CD14-positive monocyte (primary cell): ENCODE data around the gene RPN1. TPM values are rescaled to one million over a fixed set of nuclear protein-coding genes. Genes with fewer than 3 reads are reported as not detected.
A peak's percentile ranks its signal among the peaks of the same experiment; 100 is the strongest.

Source experiments
- DNase-seq, 3 donors: peaks; one replicate each; pipeline ENCODE4 v3.0.0-alpha.2; 2011 to 2022
- H2AFZ ChIP-seq: 2 replicates; pipeline ENCODE4 v1.6.0; 2012; ENCODE audit warnings: mild to moderate bottlenecking, low read depth, low read length, inconsistent platforms; ENCODE audit not compliant: insufficient read depth, poor library complexity, severe bottlenecking
- H3K27ac ChIP-seq, 2 donors: 1 replicate in 1 of 2; 2 replicates in 1 of 2; pipeline ENCODE4 v1.5.1; 2012 to 2013; ENCODE audit warnings: low read length in 2 of 2, control low read depth in 1 of 2, inconsistent platforms in 1 of 2, low read depth in 1 of 2, mild to moderate bottlenecking in 1 of 2
- H3K27me3 ChIP-seq, 2 donors: one replicate each; pipeline versions ENCODE4 v1.6.0 to v1.6.1; 2011 to 2013; ENCODE audit warnings: low read length in 2 of 2; ENCODE audit not compliant: control insufficient read depth in 2 of 2, insufficient read depth in 2 of 2
- H3K36me3 ChIP-seq, 2 donors: replicated peaks in 1 of 2; 1 replicate in 1 of 2; 2 replicates in 1 of 2; pipeline versions ENCODE4 v1.5.1 to v1.6.1; 2012 to 2013; ENCODE audit warnings: low read length in 2 of 2, control low read depth in 1 of 2, inconsistent platforms in 1 of 2, mild to moderate bottlenecking in 1 of 2; ENCODE audit not compliant: insufficient read depth in 2 of 2, control insufficient read depth in 1 of 2
- H3K4me1 ChIP-seq, 2 donors: 1 replicate in 1 of 2; 2 replicates in 1 of 2; pipeline versions ENCODE4 v1.5.1 to v1.6.1; 2012 to 2013; ENCODE audit warnings: low read length in 2 of 2, control low read depth in 1 of 2, inconsistent platforms in 1 of 2, mild to moderate bottlenecking in 1 of 2, moderate library complexity in 1 of 2; ENCODE audit not compliant: insufficient read depth in 2 of 2, control insufficient read depth in 1 of 2
- H3K4me2 ChIP-seq: replicated peaks from 2 replicates; pipeline ENCODE3; 2012; ENCODE audit warnings: low read length, moderate library complexity, mild to moderate bottlenecking; ENCODE audit not compliant: poor library complexity, severe bottlenecking; ENCODE audit errors: extremely low read depth
- H3K4me3 ChIP-seq, 3 experiments: fragments of 200-600 bp in 1 of 3; sonication (generic) in 1 of 3; replicated peaks in 1 of 3; 1 replicate in 2 of 3; 2 replicates in 1 of 3; pipeline ENCODE4 v1.5.1; 2011 to 2013; ENCODE audit warnings: low read length in 3 of 3, mild to moderate bottlenecking in 3 of 3, control low read depth in 2 of 3, low read depth in 2 of 3, inconsistent platforms in 1 of 3, moderate library complexity in 1 of 3
- H3K79me2 ChIP-seq: 2 replicates; pipeline ENCODE4 v1.6.0; 2012; ENCODE audit warnings: mild to moderate bottlenecking, control low read depth, inconsistent platforms, low read length, moderate library complexity; ENCODE audit not compliant: insufficient read depth
- H3K9ac ChIP-seq: 2 replicates; pipeline ENCODE4 v1.6.0; 2017; ENCODE audit warnings: low read length, mild to moderate bottlenecking; ENCODE audit not compliant: insufficient read depth, poor library complexity, severe bottlenecking
- H3K9me3 ChIP-seq, 2 donors: replicated peaks in 1 of 2; 1 replicate in 1 of 2; 2 replicates in 1 of 2; pipeline versions ENCODE4 v1.5.1 to v1.6.1; 2012 to 2013; ENCODE audit warnings: low read length in 2 of 2, control low read depth in 1 of 2; ENCODE audit not compliant: control insufficient read depth in 1 of 2, insufficient read depth in 1 of 2
- H4K20me1 ChIP-seq: 2 replicates; pipeline ENCODE4 v1.6.0; 2012; ENCODE audit warnings: mild to moderate bottlenecking, low read length, control low read depth, moderate library complexity; ENCODE audit not compliant: insufficient read depth
- H3K27ac Mint-ChIP-seq, 7 donors: one replicate each; pipeline ENCODE4 v1.8.0; 2020; ENCODE audit warnings: mild to moderate bottlenecking in 7 of 7, mixed read lengths in 7 of 7, moderate library complexity in 6 of 7, inconsistent platforms in 2 of 7
- H3K27me3 Mint-ChIP-seq, 3 donors: one replicate each; pipeline ENCODE4 v1.8.0; 2021 to 2022; ENCODE audit warnings: low read depth in 3 of 3, mild to moderate bottlenecking in 3 of 3, mixed read lengths in 3 of 3, moderate library complexity in 3 of 3, inconsistent platforms in 1 of 3
- H3K36me3 Mint-ChIP-seq, 2 donors: one replicate each; pipeline ENCODE4 v1.8.0; 2020; ENCODE audit warnings: mixed read lengths in 2 of 2, inconsistent platforms in 1 of 2, mild to moderate bottlenecking in 1 of 2
- H3K4me1 Mint-ChIP-seq: one replicate; pipeline ENCODE4 v1.8.0; 2020; ENCODE audit warnings: mild to moderate bottlenecking, mixed read lengths
- H3K4me3 Mint-ChIP-seq, 2 donors: one replicate each; pipeline ENCODE4 v1.8.0; 2020; ENCODE audit warnings: mild to moderate bottlenecking in 2 of 2, mixed read lengths in 2 of 2, moderate library complexity in 1 of 2
- H3K9me3 Mint-ChIP-seq, 7 donors: one replicate each; pipeline ENCODE4 v1.8.0; 2020 to 2022; ENCODE audit warnings: mixed read lengths in 7 of 7, mild to moderate bottlenecking in 6 of 7, moderate library complexity in 6 of 7, inconsistent platforms in 2 of 7
- WGBS: methylation state at CpG from one replicate; pipeline ENCODE4 v1.1.5; 2013; ENCODE audit warnings: missing lambda C conversion rate; ENCODE audit not compliant: insufficient coverage; 5-methylcytosine and 5-hydroxymethylcytosine counted together
- intact Hi-C, 2 donors: fragments of 100-400 bp; cut with micrococcal nuclease; formaldehyde crosslinking; loops; one replicate each; pipeline versions ENCODE4 v1.15.0 to v1.15.1; 2023
- polyA plus RNA-seq, 3 donors: library from polyadenylated mRNA; depleted of rRNA in 1 of 3; unstranded in 2 of 3; stranded (reverse) in 1 of 3; fragments of 300-500 nt in 2 of 3; fragments of >200 nt in 1 of 3; fragmentation: Illumina TruSeq in 2 of 3; gene quantifications; 1 replicate in 2 of 3; 2 replicates in 1 of 3; pipeline ENCODE4 v1.2.3, GENCODE V29; 2012 to 2021
- TF ChIP-seq, protein P1 (sequence below): fragments of 200-600 bp; IDR thresholded peaks from one replicate; pipeline ENCODE4 v1.8.0; 2022; ENCODE audit warnings: antibody characterized with exemption, mild to moderate bottlenecking

Gene RPN1
- polyA plus RNA-seq, 3 donors, result 112 to 375 (median 354) TPM

DNA sequence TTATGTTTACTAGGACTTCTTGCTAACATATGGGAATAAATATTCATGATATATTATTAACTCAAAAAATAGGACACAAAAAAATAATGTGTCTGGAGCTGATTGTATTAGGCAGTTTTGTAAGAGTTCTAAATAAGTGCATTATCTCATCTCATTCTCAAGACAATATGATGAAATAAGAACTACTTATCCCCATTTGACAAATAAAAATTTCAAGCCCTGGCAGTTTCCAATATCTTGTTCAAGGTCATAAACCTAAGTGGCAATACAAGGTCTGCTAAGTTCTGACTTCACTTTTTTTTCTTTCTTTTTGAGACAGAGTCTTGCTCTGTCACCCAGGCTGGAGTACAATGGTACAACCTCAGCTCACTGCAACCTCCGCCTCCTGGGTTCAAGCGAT is 18.3 kb downstream of the RPN1 start:
- Mint-ChIP-seq H3K36me3 (peaks cover 47 to 82% of the 10 kb centered on the region in 2 donors), H3K27me3 (no peaks in the 10 kb centered on the region), H3K9me3 (no peaks in the 10 kb centered on the region), H3K4me3 (no peak overlapping the region), H3K4me1 (no peaks in the 10 kb centered on the region), H3K27ac (peak overlapping the region in 2 of 7 donors; percentile 44 to 54)
- peaks cover 52 to 93% of the 10 kb centered on the region in 2 donors for H3K36me3 ChIP-seq
- H3K27ac ChIP-seq, result no peak overlapping the region
- TF ChIP-seq, protein P1, sequence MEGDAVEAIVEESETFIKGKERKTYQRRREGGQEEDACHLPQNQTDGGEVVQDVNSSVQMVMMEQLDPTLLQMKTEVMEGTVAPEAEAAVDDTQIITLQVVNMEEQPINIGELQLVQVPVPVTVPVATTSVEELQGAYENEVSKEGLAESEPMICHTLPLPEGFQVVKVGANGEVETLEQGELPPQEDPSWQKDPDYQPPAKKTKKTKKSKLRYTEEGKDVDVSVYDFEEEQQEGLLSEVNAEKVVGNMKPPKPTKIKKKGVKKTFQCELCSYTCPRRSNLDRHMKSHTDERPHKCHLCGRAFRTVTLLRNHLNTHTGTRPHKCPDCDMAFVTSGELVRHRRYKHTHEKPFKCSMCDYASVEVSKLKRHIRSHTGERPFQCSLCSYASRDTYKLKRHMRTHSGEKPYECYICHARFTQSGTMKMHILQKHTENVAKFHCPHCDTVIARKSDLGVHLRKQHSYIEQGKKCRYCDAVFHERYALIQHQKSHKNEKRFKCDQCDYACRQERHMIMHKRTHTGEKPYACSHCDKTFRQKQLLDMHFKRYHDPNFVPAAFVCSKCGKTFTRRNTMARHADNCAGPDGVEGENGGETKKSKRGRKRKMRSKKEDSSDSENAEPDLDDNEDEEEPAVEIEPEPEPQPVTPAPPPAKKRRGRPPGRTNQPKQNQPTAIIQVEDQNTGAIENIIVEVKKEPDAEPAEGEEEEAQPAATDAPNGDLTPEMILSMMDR, result no peak
- no peaks in the 10 kb centered on the region for H3K27me3 ChIP-seq
- peaks cover 73% of the 10 kb centered on the region for H4K20me1 ChIP-seq
- no peak overlapping the region for H3K4me3 ChIP-seq
- no peak overlapping the region for H3K9ac ChIP-seq
- no peaks in the 10 kb centered on the region for H3K4me1 ChIP-seq
- intact Hi-C loops, result no loop called here
- no peak overlapping the region for H2AFZ ChIP-seq
- DNase-seq, result no peak
- no CpG with 5 or more reads among the region's 2 CpGs for WGBS
- no peak overlapping the region for H3K4me2 ChIP-seq
- peaks cover 80% of the 10 kb centered on the region for H3K79me2 ChIP-seq
- H3K9me3 ChIP-seq, result no peaks in the 10 kb centered on the region

DNA sequence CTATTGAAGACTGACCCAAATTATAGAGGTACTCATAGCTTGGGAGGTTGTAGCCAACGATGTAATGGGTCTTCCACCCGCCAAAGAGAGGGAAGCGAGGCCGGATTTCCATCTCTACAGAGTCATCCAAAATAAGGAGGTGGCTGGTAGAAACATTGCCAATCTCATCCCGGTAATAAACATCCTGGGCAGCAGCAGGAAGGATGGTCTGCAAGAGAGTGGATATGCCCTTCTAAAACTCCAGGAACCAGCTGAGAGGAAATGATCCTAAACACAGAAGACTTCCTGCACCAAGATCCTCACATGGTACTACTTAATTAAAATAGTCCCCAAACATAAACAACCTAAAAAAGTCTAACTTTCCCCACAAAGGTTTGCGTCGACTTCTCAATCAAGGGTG is 20.7 kb downstream of the RPN1 start:
- Histone ChIP-seq H3K27ac (peak overlapping the region in 1 of 2 donors; percentile 9), H4K20me1 (peaks cover 77% of the 10 kb centered on the region), H3K4me1 (no peaks in the 10 kb centered on the region), H3K27me3 (no peaks in the 10 kb centered on the region), H3K9me3 (no peaks in the 10 kb centered on the region), H3K4me2 (no peak overlapping the region), H3K4me3 (no peak overlapping the region), H2AFZ (no peak overlapping the region), H3K79me2 (peaks cover 69% of the 10 kb centered on the region), H3K36me3 (peaks cover 64 to 96% of the 10 kb centered on the region in 2 donors), H3K9ac (no peak overlapping the region)
- H3K4me3 Mint-ChIP-seq, result no peak overlapping the region
- intact Hi-C loops, result no loop called here
- no peak for DNase-seq
- peak overlapping the region in 1 of 7 donors; percentile 21 for H3K27ac Mint-ChIP-seq
- H3K36me3 Mint-ChIP-seq, result peaks cover 64 to 94% of the 10 kb centered on the region in 2 donors
- TF ChIP-seq, protein P1, result no peak
- WGBS, result no CpG with 5 or more reads among the region's 7 CpGs
- H3K27me3 Mint-ChIP-seq, result no peaks in the 10 kb centered on the region
- no peaks in the 10 kb centered on the region for H3K9me3 Mint-ChIP-seq
- H3K4me1 Mint-ChIP-seq, result no peaks in the 10 kb centered on the region
